ENCODE measurements around the gene ZBED4. TPM values are rescaled to one million over a fixed set of nuclear protein-coding genes. Genes with fewer than 3 reads are reported as not detected.
A peak's percentile ranks its signal among the peaks of the same experiment; 100 is the strongest.

The ZBED4 gene
- total RNA-seq, 2 experiments from 2014 or later = 14.8 to 15.0 TPM

- intact Hi-C loops (cut with DNase I, micrococcal nuclease) = loop anchor here (1.0 to 10.0 kb wide), 3 partner anchors 19 to 47 kb away; partner anchors contain the start of genes BRD1 (in 1 of the 2) and ZBED4 (in 1 of the 2)
- Histone ChIP-seq H3K4me1 (ENCODE audit: insufficient read depth, low read length) (peaks cover 80% of the 10 kb centered on the region), H3K27ac (ENCODE audit: low read depth in 1 of 2, low read length in 2 of 2) (no peak overlapping the region), H3K27me3 (ENCODE audit: control insufficient read depth in 1 of 2, insufficient read depth in 2 of 2, low read length in 2 of 2) (no peaks in the 10 kb centered on the region), H3K36me3 (ENCODE audit: insufficient read depth, low read length) (peaks cover 23% of the 10 kb centered on the region), H3K9me3 (ENCODE audit: control insufficient read depth in 1 of 2, insufficient read depth in 1 of 2, low read length in 2 of 2) (no peaks in the 10 kb centered on the region), H3K4me3 (ENCODE audit: low read length) (no peak overlapping the region)
- peak overlapping the region; percentile 87 for H3K27ac Mint-ChIP-seq
- POLR2A ChIA-PET = interaction anchor here (0.7 to 2.4 kb wide), 6 partner anchors 13 to 118 kb away, joined by 3 to 9 read pairs (median 4); no protein-coding TSS in a partner anchor
- no peaks in the 10 kb centered on the region for H3K27me3 Mint-ChIP-seq
- CTCF ChIA-PET = no interaction called here
- DNase-seq = peak in 10 of 14 experiments; percentile 39 to 86 (median 57)
- TF ChIP-seq CTCF (IDR thresholded peaks at IDR 0.05) = no peak
- peak; percentile 93 for ATAC-seq (ENCODE audit: poor library complexity)
- H3K9me3 Mint-ChIP-seq = no peaks in the 10 kb centered on the region
- peaks cover 64% of the 10 kb centered on the region for H3K36me3 Mint-ChIP-seq (ENCODE audit: low read depth)
- peak overlapping the region; percentile 55 for H3K4me3 Mint-ChIP-seq
- peaks cover 76% of the 10 kb centered on the region for H3K4me1 Mint-ChIP-seq (ENCODE audit: low read depth)
Observed at GRCh38 chr22:49807780-49808708, 45.6 kb upstream of the ZBED4 start.

GRCh38 chr22:49810363-49811019, 43.2 kb upstream of the ZBED4 start:
- no peaks in the 10 kb centered on the region for H3K9me3 ChIP-seq (ENCODE audit: control insufficient read depth in 1 of 2, insufficient read depth in 1 of 2, low read length in 2 of 2)
- Mint-ChIP-seq H3K36me3 (ENCODE audit: low read depth) (peaks cover 62% of the 10 kb centered on the region), H3K4me3 (no peak overlapping the region), H3K4me1 (ENCODE audit: low read depth) (peaks cover 85% of the 10 kb centered on the region), H3K27me3 (no peaks in the 10 kb centered on the region), H3K9me3 (no peaks in the 10 kb centered on the region), H3K27ac (peak overlapping the region; percentile 66)
- no peak for TF ChIP-seq CTCF (IDR thresholded peaks at IDR 0.05)
- CTCF ChIA-PET = interaction anchor here (1.2 kb wide), 1 partner anchor 19 kb away, joined by 3 read pairs; no protein-coding TSS in a partner anchor
- no peaks in the 10 kb centered on the region for H3K27me3 ChIP-seq (ENCODE audit: control insufficient read depth in 1 of 2, insufficient read depth in 2 of 2, low read length in 2 of 2)
- no peak for DNase-seq
- no peak overlapping the region for H3K27ac ChIP-seq (ENCODE audit: low read depth in 1 of 2, low read length in 2 of 2)
- intact Hi-C loops (cut with DNase I, micrococcal nuclease) = no loop called here
- H3K36me3 ChIP-seq (ENCODE audit: insufficient read depth, low read length) = peaks cover 15% of the 10 kb centered on the region
- no peak overlapping the region for H3K4me3 ChIP-seq (ENCODE audit: low read length)
- H3K4me1 ChIP-seq (ENCODE audit: insufficient read depth, low read length) = peaks cover 81% of the 10 kb centered on the region
- no peak for ATAC-seq (ENCODE audit: poor library complexity)
- POLR2A ChIA-PET = interaction anchor here (1.0 to 1.3 kb wide), 2 partner anchors 21 to 44 kb away, joined by 4 to 5 read pairs; no protein-coding TSS in a partner anchor

GRCh38 chr22:49811020-49811791, 42.4 kb upstream of the ZBED4 start:
- Histone ChIP-seq H3K4me1 (ENCODE audit: insufficient read depth, low read length) (peaks cover 81% of the 10 kb centered on the region), H3K9me3 (ENCODE audit: control insufficient read depth in 1 of 2, insufficient read depth in 1 of 2, low read length in 2 of 2) (no peaks in the 10 kb centered on the region), H3K4me3 (ENCODE audit: low read length) (no peak overlapping the region), H3K36me3 (ENCODE audit: insufficient read depth, low read length) (peaks cover 19% of the 10 kb centered on the region), H3K27ac (ENCODE audit: low read depth in 1 of 2, low read length in 2 of 2) (no peak overlapping the region), H3K27me3 (ENCODE audit: control insufficient read depth in 1 of 2, insufficient read depth in 2 of 2, low read length in 2 of 2) (no peaks in the 10 kb centered on the region)
- Mint-ChIP-seq H3K9me3 (no peaks in the 10 kb centered on the region), H3K4me3 (peak overlapping the region; percentile 44), H3K36me3 (ENCODE audit: low read depth) (peaks cover 66% of the 10 kb centered on the region), H3K27me3 (no peaks in the 10 kb centered on the region), H3K27ac (peak overlapping the region; percentile 66), H3K4me1 (ENCODE audit: low read depth) (peaks cover 88% of the 10 kb centered on the region)
- CTCF ChIA-PET = interaction anchor here (1.2 kb wide), 1 partner anchor 20 kb away, joined by 3 read pairs; no protein-coding TSS in a partner anchor
- intact Hi-C loops (cut with DNase I, micrococcal nuclease) = no loop called here
- ATAC-seq (ENCODE audit: poor library complexity) (no peak), DNase-seq (peak in 1 of 14 experiments; percentile 8)
- TF ChIP-seq CTCF (IDR thresholded peaks at IDR 0.05) = no peak
- POLR2A ChIA-PET = interaction anchor here (1.0 kb wide), 2 partner anchors 15 to 22 kb away, joined by 3 to 4 read pairs; no protein-coding TSS in a partner anchor
